Astrocyte (in vitro differentiated cells and primary cell): ENCODE data around the gene KLHL24. TPM values are rescaled to one million over a fixed set of nuclear protein-coding genes. Genes with fewer than 3 reads are reported as not detected.

Source experiments
- DNase-seq: peaks from one replicate; pipeline ENCODE4 v3.0.0-alpha.2; 2010; ENCODE audit warnings: low read depth
- FAIRE-seq: peaks from 2 replicates; lab custom pipeline; 2011; peaks lifted over from hg19 to GRCh38; lab: Jason Lieb, UNC
- H2AFZ ChIP-seq: 2 replicates; pipeline ENCODE4 v1.6.0; 2012; ENCODE audit warnings: low read depth, low read length, inconsistent platforms
- H3K27ac ChIP-seq: 2 replicates; pipeline ENCODE4 v1.5.1; 2011; ENCODE audit warnings: low read depth, low read length, inconsistent platforms
- H3K27me3 ChIP-seq: 2 replicates; pipeline ENCODE4 v1.6.0; 2011; ENCODE audit warnings: low read length, inconsistent platforms; ENCODE audit not compliant: insufficient read depth
- H3K36me3 ChIP-seq: 2 replicates; pipeline ENCODE4 v1.5.1; 2011; ENCODE audit warnings: low read length, inconsistent platforms; ENCODE audit not compliant: insufficient read depth
- H3K4me1 ChIP-seq: 2 replicates; pipeline ENCODE4 v1.5.1; 2011; ENCODE audit warnings: low read length, inconsistent platforms; ENCODE audit not compliant: insufficient read depth
- H3K4me2 ChIP-seq: 2 replicates; pipeline ENCODE4 v1.6.0; 2012; ENCODE audit warnings: low read length, inconsistent platforms
- H3K4me3 ChIP-seq: 2 replicates; pipeline ENCODE4 v1.5.1; 2011; ENCODE audit warnings: low read depth, mild to moderate bottlenecking, low read length, inconsistent platforms; ENCODE audit not compliant: insufficient read depth
- H3K79me2 ChIP-seq: 2 replicates; pipeline ENCODE4 v1.6.0; 2012; ENCODE audit warnings: mild to moderate bottlenecking, low read length, inconsistent platforms; ENCODE audit not compliant: insufficient read depth
- H3K9ac ChIP-seq: 2 replicates; pipeline ENCODE4 v1.6.0; 2012; ENCODE audit warnings: mild to moderate bottlenecking, low read length, inconsistent platforms
- H3K9me3 ChIP-seq: 2 replicates; pipeline ENCODE4 v1.5.1; 2012; ENCODE audit warnings: low read depth, mild to moderate bottlenecking, low read length, inconsistent platforms; ENCODE audit not compliant: insufficient read depth
- H4K20me1 ChIP-seq: 2 replicates; pipeline ENCODE4 v1.6.0; 2012; ENCODE audit warnings: low read length, inconsistent platforms; ENCODE audit not compliant: insufficient read depth
- H3K27ac Mint-ChIP-seq: one replicate; pipeline ENCODE4 v1.8.0; 2021; ENCODE audit warnings: mild to moderate bottlenecking, mixed read lengths; ENCODE audit not compliant: unreplicated experiment
- H3K27me3 Mint-ChIP-seq: one replicate; pipeline ENCODE4 v1.8.0; 2021; ENCODE audit warnings: low read depth, mixed read lengths; ENCODE audit not compliant: unreplicated experiment
- H3K36me3 Mint-ChIP-seq: one replicate; pipeline ENCODE4 v1.8.0; 2021; ENCODE audit warnings: low read depth, mixed read lengths; ENCODE audit not compliant: unreplicated experiment
- H3K4me1 Mint-ChIP-seq: one replicate; pipeline ENCODE4 v1.8.0; 2021; ENCODE audit warnings: low read depth, mixed read lengths; ENCODE audit not compliant: unreplicated experiment
- H3K4me3 Mint-ChIP-seq: one replicate; pipeline ENCODE4 v1.8.0; 2021; ENCODE audit warnings: mild to moderate bottlenecking, moderate library complexity, mixed read lengths; ENCODE audit not compliant: unreplicated experiment
- H3K9me3 Mint-ChIP-seq: one replicate; pipeline ENCODE4 v1.8.0; 2021; ENCODE audit warnings: mild to moderate bottlenecking, mixed read lengths; ENCODE audit not compliant: unreplicated experiment
- CTCF ChIP-seq: IDR thresholded peaks from 2 replicates; pipeline ENCODE4 v1.5.1; 2011; ENCODE audit warnings: low read depth, mild to moderate bottlenecking, inconsistent platforms, low read length, moderate library complexity; ENCODE audit not compliant: insufficient read depth
- EZH2 ChIP-seq: IDR thresholded peaks from 2 replicates; pipeline ENCODE4 v1.6.1; 2012; ENCODE audit warnings: mild to moderate bottlenecking, low read length, inconsistent platforms; ENCODE audit not compliant: insufficient read depth
- total RNA-seq: library from RNA; stranded (reverse); gene quantifications from 2 replicates; pipeline ENCODE4 v1.2.1, GENCODE V29; 2021

Gene KLHL24
- total RNA-seq, 1 donor from 2014 or later = 38.7 TPM

GRCh38 chr3:183587336-183587735 lies 48.1 kb upstream of the KLHL24 start:
- no peak for FAIRE-seq
- H2AFZ ChIP-seq = peak overlapping the region; percentile 33
- H3K9me3 Mint-ChIP-seq = no peaks in the 10 kb centered on the region

GRCh38 chr3:183590442-183590841 lies 45.0 kb upstream of the KLHL24 start:
- H2AFZ ChIP-seq = no peak overlapping the region
- no peak for FAIRE-seq
- Mint-ChIP-seq H3K27me3 (peaks cover 2% of the 10 kb centered on the region), H3K9me3 (no peaks in the 10 kb centered on the region), H3K27ac (no peak overlapping the region), H3K4me3 (no peak overlapping the region), H3K4me1 (peaks cover 2% of the 10 kb centered on the region), H3K36me3 (peaks cover 2% of the 10 kb centered on the region)
- peaks cover 3% of the 10 kb centered on the region for H3K27me3 ChIP-seq
- H3K79me2 ChIP-seq = no peaks in the 10 kb centered on the region
- no peak overlapping the region for H3K4me3 ChIP-seq
- no peaks in the 10 kb centered on the region for H3K4me1 ChIP-seq
- H3K4me2 ChIP-seq = no peak overlapping the region
- no peak overlapping the region for H3K27ac ChIP-seq
- no peak for TF ChIP-seq CTCF
- TF ChIP-seq EZH2 = no peak
- no peak overlapping the region for H3K9ac ChIP-seq
- H4K20me1 ChIP-seq = no peaks in the 10 kb centered on the region
- H3K9me3 ChIP-seq = no peaks in the 10 kb centered on the region
- H3K36me3 ChIP-seq = no peaks in the 10 kb centered on the region
- no peak for DNase-seq

More at GRCh38 chr3:183587336-183587735, 48.1 kb upstream of the KLHL24 start:
- Histone ChIP-seq H3K79me2 (no peaks in the 10 kb centered on the region), H3K4me3 (no peak overlapping the region), H3K27me3 (peaks cover 3% of the 10 kb centered on the region), H3K27ac (no peak overlapping the region), H3K4me2 (no peak overlapping the region), H3K9ac (no peak overlapping the region), H3K4me1 (no peaks in the 10 kb centered on the region), H3K9me3 (no peaks in the 10 kb centered on the region), H4K20me1 (no peaks in the 10 kb centered on the region), H3K36me3 (no peaks in the 10 kb centered on the region)
- H3K36me3 Mint-ChIP-seq = peaks cover 2% of the 10 kb centered on the region
- DNase-seq = no peak
- no peak for TF ChIP-seq CTCF
- TF ChIP-seq EZH2 = no peak
- peaks cover 4% of the 10 kb centered on the region for H3K27me3 Mint-ChIP-seq
- peaks cover 12% of the 10 kb centered on the region for H3K4me1 Mint-ChIP-seq
- no peak overlapping the region for H3K4me3 Mint-ChIP-seq
- no peak overlapping the region for H3K27ac Mint-ChIP-seq

GRCh38 chr3:183591881-183592521 lies 43.4 kb upstream of the KLHL24 start:
- DNase-seq (no peak), FAIRE-seq (no peak)
- no peak overlapping the region for H3K4me2 ChIP-seq

More at GRCh38 chr3:183591881-183592521, 43.4 kb upstream of the KLHL24 start:
- Histone ChIP-seq H3K27ac (no peak overlapping the region), H3K4me1 (no peaks in the 10 kb centered on the region), H3K79me2 (no peaks in the 10 kb centered on the region), H3K9ac (no peak overlapping the region), H2AFZ (no peak overlapping the region), H3K36me3 (no peaks in the 10 kb centered on the region), H3K9me3 (no peaks in the 10 kb centered on the region), H4K20me1 (no peaks in the 10 kb centered on the region), H3K27me3 (peaks cover 3% of the 10 kb centered on the region), H3K4me3 (no peak overlapping the region)
- no peak for TF ChIP-seq EZH2
- TF ChIP-seq CTCF = no peak
- Mint-ChIP-seq H3K4me1 (peaks cover 2% of the 10 kb centered on the region), H3K9me3 (no peaks in the 10 kb centered on the region), H3K27me3 (peaks cover 2% of the 10 kb centered on the region), H3K4me3 (no peak overlapping the region), H3K27ac (no peak overlapping the region), H3K36me3 (peaks cover 2% of the 10 kb centered on the region)
